ENCODE measurements around the gene L3MBTL3. TPM values are rescaled to one million over a fixed set of nuclear protein-coding genes. Genes with fewer than 3 reads are reported as not detected.

The L3MBTL3 gene
- total RNA-seq, 1 experiment from 2014 or later, result 9.4 TPM

- peak; percentile 5 for DNase-seq (ENCODE audit: low read depth)
Measured at GRCh38 chr6:130026859-130027258, 8.5 kb downstream of the L3MBTL3 start.

- no peak for DNase-seq (ENCODE audit: low read depth)
Measured at GRCh38 chr6:130027948-130028347, 9.6 kb downstream of the L3MBTL3 start.

DNA sequence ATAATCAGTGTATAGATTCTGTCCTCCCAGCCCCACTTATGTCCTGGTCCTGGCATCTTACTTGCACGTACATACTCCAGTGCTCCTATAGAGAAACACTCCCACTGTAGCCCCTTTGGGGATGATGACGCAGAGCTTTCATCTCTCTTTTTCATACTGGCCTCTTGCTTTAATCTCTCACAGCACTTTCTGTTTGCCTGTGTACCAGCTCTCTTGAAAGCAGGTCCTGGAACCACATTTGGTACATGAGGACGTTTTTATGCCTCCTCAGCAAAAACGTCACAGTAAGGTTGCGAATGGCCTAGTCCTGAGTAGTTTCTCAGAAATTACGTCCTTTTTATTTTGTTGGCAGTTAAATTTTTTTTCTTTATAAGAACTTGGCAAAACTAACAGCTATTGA, 10.8 kb downstream of the L3MBTL3 start:
- DNase-seq (ENCODE audit: low read depth), result no peak

GRCh38 chr6:130032758-130033340, 14.5 kb downstream of the L3MBTL3 start:
- DNase-seq (ENCODE audit: low read depth), result no peak

DNA sequence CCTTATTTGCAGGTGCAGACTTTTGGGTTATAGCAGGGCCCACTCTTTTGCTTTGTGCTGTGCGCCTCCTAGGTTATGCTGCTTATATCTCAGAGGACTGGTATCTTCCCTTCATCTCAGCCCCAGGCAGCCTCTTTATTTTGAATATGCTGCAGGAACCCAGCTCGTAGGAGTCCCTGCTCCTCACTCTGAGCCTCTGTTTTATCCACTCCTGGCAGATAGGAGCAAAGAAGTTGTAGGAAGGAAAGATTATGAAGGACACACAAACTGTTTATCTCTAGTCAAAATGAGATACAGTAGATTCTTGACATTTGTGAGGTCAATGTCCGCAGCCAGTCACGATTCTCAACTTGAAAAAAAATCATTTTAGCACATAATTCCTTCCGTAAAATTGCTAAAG, 15.6 kb downstream of the L3MBTL3 start:
- peak; percentile 4 for DNase-seq (ENCODE audit: low read depth)

DNA sequence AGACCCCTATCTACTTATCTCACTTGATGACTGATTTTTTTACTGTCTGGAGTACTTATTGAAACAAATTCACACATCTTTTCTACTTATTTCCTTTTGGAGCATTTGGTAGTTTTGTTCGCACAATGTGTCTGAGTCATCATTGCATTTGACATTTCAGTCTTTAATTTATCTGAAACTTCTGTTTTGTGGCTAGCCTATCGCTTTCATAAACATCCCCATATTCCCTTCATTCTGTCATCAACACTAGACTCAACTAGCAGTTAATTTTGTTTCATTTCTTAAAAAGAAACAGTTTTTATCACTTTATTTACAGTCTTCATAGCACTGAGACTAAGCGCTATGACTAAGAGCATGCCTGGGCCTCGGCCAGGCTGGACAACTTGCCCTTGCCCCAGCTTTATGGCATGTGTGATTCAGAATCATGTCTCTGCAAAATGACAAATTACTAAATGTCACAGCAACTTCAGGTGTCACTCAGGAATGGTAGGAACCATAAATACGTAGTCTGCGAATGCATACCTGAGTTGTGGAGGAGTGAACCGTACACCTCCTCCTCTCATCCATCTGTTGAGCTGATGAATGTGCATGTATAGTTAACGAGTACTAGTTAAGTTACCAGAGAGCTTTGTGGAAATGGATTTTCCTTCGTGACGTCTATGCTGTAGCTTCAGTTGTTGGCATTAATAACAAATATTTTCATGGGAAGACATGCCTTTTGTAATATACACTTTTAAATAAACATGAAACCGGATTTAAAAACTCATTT, 16.2 kb downstream of the L3MBTL3 start:
- peak; percentile 92 for DNase-seq (ENCODE audit: low read depth)

DNA sequence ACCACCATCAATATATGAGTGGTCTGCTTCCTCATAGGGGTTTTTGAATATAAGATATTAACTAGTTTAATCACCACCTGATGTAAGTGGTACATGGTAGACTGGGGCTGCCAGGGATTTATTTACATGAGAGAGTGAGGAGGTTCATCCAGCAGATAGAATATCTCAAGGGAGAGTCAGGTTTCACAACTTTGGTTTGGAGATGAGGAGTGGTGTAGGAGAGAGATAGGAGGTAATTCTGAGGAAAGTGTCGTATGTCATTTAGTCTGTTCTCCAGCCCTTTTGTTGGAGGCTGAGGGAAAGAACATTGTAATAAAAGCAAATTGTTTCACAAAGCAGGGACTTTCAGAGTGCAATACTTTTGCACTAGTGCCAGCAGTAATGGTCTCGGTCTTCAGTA, 16.8 kb downstream of the L3MBTL3 start:
- peak; percentile 33 for DNase-seq (ENCODE audit: low read depth)

- DNase-seq (ENCODE audit: low read depth), result peak; percentile 8
Measured at GRCh38 chr6:130037207-130037811, 18.9 kb downstream of the L3MBTL3 start.

DNA sequence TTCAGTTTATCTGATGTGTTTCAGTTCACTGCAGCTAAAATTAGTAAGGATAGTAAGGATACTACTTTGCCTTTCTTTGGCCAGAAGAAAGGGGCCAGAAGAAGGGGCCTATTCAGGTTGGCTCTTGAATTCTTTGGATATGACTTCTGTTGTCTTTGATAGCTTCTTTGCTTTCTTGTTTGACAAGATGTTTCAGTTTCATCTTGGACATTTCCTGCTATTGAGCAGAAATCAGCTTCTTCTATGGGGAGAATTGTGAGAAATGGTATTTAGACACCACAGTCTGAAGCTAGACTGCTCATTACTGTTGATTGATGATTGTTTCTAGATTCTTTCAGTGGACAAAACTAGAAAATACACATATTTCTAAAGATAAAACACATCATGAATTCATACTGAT, 23.2 kb downstream of the L3MBTL3 start:
- no peak for DNase-seq (ENCODE audit: low read depth)

DNA sequence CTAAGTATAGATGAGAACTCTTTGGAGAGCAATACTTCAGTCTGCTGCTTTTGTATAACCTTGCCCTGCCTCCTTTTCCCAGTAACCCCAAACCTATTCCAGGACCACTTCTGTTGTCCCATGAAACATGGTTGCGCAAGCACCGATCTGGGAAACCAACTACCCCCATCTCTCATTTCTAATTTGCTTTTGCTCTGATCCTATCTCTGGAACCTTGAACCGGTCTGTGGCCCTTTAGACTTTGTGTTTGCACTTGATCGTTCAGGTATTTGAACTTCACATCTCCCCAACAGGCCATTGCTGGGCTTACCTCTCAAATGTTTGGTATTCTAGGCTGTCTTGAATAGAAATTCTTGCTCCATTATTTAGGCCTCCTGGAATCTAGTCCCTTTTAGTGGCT, 25.0 kb downstream of the L3MBTL3 start:
- DNase-seq (ENCODE audit: low read depth), result no peak

DNA sequence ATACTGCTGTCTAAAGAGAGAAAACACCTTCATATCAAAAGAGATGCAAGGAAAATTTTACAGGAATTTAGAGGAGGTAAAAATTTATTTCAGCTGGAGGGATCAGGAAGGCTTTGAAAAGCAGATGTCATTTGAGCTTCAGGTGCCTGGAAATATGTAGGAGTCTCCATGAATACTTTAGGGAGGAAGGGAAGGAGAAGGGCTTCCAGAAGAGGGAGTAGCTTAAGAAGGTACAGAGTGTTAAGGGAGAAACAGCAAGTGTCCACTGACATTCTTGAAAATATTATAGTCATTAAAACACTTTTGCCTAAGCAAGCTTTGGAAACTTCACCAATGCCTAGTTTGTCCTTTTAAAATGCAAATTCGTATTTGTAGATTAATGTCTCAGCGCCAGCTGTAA, 27.2 kb downstream of the L3MBTL3 start:
- DNase-seq (ENCODE audit: low read depth), result no peak

GRCh38 chr6:130046671-130047070, 28.3 kb downstream of the L3MBTL3 start:
- no peak for DNase-seq (ENCODE audit: low read depth)

- no peak for DNase-seq (ENCODE audit: low read depth)
Measured at GRCh38 chr6:130047088-130047995, 29.0 kb downstream of the L3MBTL3 start.

DNA sequence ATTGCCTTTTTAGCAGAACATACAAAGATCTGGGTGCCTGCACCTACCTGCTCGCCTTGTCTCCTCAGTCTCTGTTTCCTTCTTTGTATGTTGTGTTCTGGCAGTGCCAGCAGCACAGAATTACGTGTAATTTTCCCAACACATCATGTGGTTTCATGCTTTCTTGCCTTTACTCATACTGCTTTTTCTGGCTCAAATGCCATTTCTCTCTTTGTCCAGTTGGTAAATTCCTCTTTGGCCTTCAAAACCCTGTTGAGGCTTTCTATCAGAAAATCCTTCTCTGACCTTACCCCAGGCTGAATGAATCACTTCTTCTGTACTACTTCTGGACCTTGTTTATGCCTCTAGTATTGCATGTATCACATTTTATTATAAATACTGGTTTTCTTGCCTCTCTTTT, 31.8 kb downstream of the L3MBTL3 start:
- DNase-seq (ENCODE audit: low read depth), result peak; percentile 46

- DNase-seq (ENCODE audit: low read depth), result no peak
Measured at GRCh38 chr6:130054725-130055124, 36.3 kb downstream of the L3MBTL3 start.

- no peak for DNase-seq (ENCODE audit: low read depth)
Measured at GRCh38 chr6:130055271-130055670, 36.9 kb downstream of the L3MBTL3 start.

- no peak for DNase-seq (ENCODE audit: low read depth)
Measured at GRCh38 chr6:130057495-130057894, 39.1 kb downstream of the L3MBTL3 start.

DNA sequence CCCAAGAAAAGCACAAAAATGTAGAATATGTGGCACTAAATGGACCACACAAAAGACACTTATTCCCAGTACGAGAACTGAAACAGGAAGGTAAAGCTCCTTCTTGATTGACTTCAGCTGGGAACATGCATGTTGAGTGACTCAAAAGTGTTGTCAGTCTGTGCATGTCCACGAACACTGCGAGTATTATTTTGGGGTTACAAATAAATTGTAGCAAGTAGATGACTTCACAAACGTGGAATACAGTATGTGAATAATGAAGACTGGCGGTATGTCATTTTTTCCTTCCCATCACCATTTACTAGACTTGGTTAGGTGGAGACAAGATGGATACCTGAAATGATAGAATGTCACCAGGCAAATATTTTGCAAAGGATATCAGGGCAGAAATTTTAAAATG, 45.4 kb downstream of the L3MBTL3 start:
- DNase-seq (ENCODE audit: low read depth), result no peak

DNA sequence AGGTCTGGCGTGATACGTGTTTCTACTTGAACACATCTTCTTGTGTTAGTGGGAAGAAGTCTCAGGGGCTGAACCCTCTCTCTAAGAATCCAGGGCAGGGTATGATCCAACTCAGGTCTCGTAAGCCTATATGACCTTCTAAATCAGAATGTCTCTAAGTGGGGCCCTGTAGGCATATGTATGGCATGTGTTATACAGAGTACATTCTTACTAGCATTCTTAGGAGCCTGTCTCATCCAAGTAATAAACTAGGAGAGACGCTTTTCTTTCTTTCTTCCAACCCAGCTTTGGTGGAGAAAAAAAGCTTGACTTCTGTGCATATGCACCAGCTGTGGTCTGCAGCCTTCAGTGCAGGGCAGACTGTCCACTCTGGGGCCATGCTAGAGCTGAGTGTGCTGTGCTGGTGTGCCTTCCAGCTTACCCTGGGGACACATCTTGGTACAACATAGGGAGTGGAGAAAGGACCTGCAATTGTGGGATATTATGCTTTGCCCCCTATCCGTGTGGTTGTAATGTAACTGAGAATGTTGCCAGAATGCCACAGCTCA, 47.3 kb downstream of the L3MBTL3 start:
- no peak for DNase-seq (ENCODE audit: low read depth)

DNA sequence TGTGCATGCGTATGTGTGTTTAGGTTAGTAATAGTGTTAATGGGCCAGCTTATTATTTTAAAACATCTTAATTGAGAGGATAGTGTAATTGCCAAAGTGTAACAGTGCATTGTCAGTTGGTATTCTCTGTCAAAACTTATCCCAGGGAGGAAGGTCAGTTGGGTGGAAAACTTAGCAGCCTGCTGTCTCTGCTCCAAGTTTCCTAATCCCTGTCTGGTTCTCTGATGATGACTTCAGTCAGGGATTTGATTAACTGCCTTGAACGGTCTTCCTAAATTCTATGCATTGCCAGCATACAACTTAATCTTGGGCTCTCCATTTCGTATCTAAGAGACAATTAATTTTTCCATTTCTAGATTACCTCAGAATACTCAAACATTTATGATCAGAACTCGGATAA, 51.1 kb downstream of the L3MBTL3 start:
- DNase-seq (ENCODE audit: low read depth), result no peak

- no peak for DNase-seq (ENCODE audit: low read depth)
Measured at GRCh38 chr6:130070326-130070725, 51.9 kb downstream of the L3MBTL3 start.

- DNase-seq (ENCODE audit: low read depth), result peak; percentile 4
Measured at GRCh38 chr6:130070792-130071191, 52.4 kb downstream of the L3MBTL3 start.

Measured in M059J (cell line).